ENCODE data around the gene TIMM22.

TIMM22 gene

GRCh38 chr17:980406-981291 lies 16.3 kb upstream of the TIMM22 start:
- Histone ChIP-seq H3K4me1 (ENCODE audit: control insufficient read depth, insufficient read depth, low read length) (peaks cover 9% of the 10 kb centered on the region; the same call in 1 of the 2 replicates), H3K27ac (ENCODE audit: extremely low read depth, low read depth, low read length) (peak overlapping the region; percentile 58; the same call in 1 of the 2 replicates), H3K9me3 (ENCODE audit: control insufficient read depth, insufficient read depth, low read depth, low read length) (no peaks in the 10 kb centered on the region), H3K36me3 (ENCODE audit: control insufficient read depth in 2 of 2, insufficient read depth in 1 of 2, low read length in 2 of 2) (no peaks in the 10 kb centered on the region), H3K4me3 (ENCODE audit: low read depth, low read length) (no peak overlapping the region)
- ChIA-PET POLR2A (interaction anchor here (0.6 to 3.4 kb wide), 23 partner anchors 15 to 837 kb away, joined by 3 to 33 read pairs (median 6); partner anchors contain the start of genes GLOD4, MRM3, TIMM22 and VPS53), CTCF (interaction anchor here (0.6 to 5.2 kb wide), 68 partner anchors 9 to 815 kb away, joined by 3 to 173 read pairs (median 4); partner anchors contain the start of genes GEMIN4, GLOD4, MRM3 and TIMM22)
- TF ChIP-seq MZF1 (tag by site-specific recombination; IDR thresholded peaks at IDR 0.05; ENCODE audit: borderline replicate concordance): no peak
- TF ChIP-seq ZNF548 (tag by site-specific recombination; IDR thresholded peaks at IDR 0.05): no peak
- no peak for TF ChIP-seq ZNF658 (tag by site-specific recombination; IDR thresholded peaks at IDR 0.05)
- no peak for TF ChIP-seq ZBTB48 (tag by site-specific recombination; IDR thresholded peaks at IDR 0.05)
- no peak for TF ChIP-seq ZNF544 (tag by site-specific recombination; IDR thresholded peaks at IDR 0.05)
- TF ChIP-seq PRDM6 (tag by site-specific recombination; IDR thresholded peaks at IDR 0.05): no peak
- peak; percentile 54; the same call in 1 of the 2 replicates for TF ChIP-seq ZBTB17 (tag by site-specific recombination; IDR thresholded peaks at IDR 0.05)
- no peak for TF ChIP-seq SETDB1 (IDR thresholded peaks at IDR 0.05; ENCODE audit: insufficient read length, low read length)
- no peak for TF ChIP-seq ZNF433 (tag by site-specific recombination; IDR thresholded peaks at IDR 0.05; ENCODE audit: low read depth)
- no peak for TF ChIP-seq ZNF501 (tag by site-specific recombination; IDR thresholded peaks at IDR 0.05)
- TF ChIP-seq REPIN1 (tag by site-specific recombination; IDR thresholded peaks at IDR 0.05; ENCODE audit: low read depth): no peak
- no peak for TF ChIP-seq KLF7 (tag by site-specific recombination; IDR thresholded peaks at IDR 0.05; ENCODE audit: borderline replicate concordance)
- no peak for TF ChIP-seq BCL11A (tag by site-specific recombination; IDR thresholded peaks at IDR 0.05; ENCODE audit: low read depth)
- no peak for TF ChIP-seq GLIS1 (tag by site-specific recombination; IDR thresholded peaks at IDR 0.05)
- TF ChIP-seq ZNF366 (tag by site-specific recombination; conservative IDR thresholded peaks at IDR 0.05): 0 out of 2 replicates have a peak, but pooled peaks have one; percentile 26
- TF ChIP-seq BCL6B (tag by site-specific recombination; IDR thresholded peaks at IDR 0.05): no peak
- TF ChIP-seq ZNF449 (tag by site-specific recombination; IDR thresholded peaks at IDR 0.05): no peak
- TF ChIP-seq ZBTB1 (tag by site-specific recombination; IDR thresholded peaks at IDR 0.05): no peak
- TF ChIP-seq ZNF211 (tag by site-specific recombination; IDR thresholded peaks at IDR 0.05; ENCODE audit: low read depth): no peak
- no peak for TF ChIP-seq ZNF645 (tag by site-specific recombination; IDR thresholded peaks at IDR 0.05)
- no peak for TF ChIP-seq ZNF624 (tag by site-specific recombination; IDR thresholded peaks at IDR 0.05)
- TF ChIP-seq ZNF175 (tag by site-specific recombination; IDR thresholded peaks at IDR 0.05): no peak
- no peak for TF ChIP-seq ZNF837 (tag by site-specific recombination; IDR thresholded peaks at IDR 0.05)
- TF ChIP-seq OVOL3 (tag by site-specific recombination; IDR thresholded peaks at IDR 0.05): no peak
- TF ChIP-seq ZNF529 (tag by site-specific recombination; IDR thresholded peaks at IDR 0.05; ENCODE audit: insufficient replicate concordance): no peak
- TF ChIP-seq ZNF138 (tag by site-specific recombination; IDR thresholded peaks at IDR 0.05; ENCODE audit: borderline replicate concordance): no peak
- no peak for TF ChIP-seq ZNF777 (tag by site-specific recombination; IDR thresholded peaks at IDR 0.05; ENCODE audit: borderline replicate concordance)
- TF ChIP-seq ZNF292 (tag by site-specific recombination; IDR thresholded peaks at IDR 0.05; ENCODE audit: borderline replicate concordance, low read depth): no peak
- TF ChIP-seq ZNF391 (tag by site-specific recombination; IDR thresholded peaks at IDR 0.05; ENCODE audit: borderline replicate concordance, low read depth): no peak
- no peak for TF ChIP-seq ZNF843 (tag by site-specific recombination; IDR thresholded peaks at IDR 0.05)
- no peak for TF ChIP-seq ZNF596 (tag by site-specific recombination; IDR thresholded peaks at IDR 0.05)
- TF ChIP-seq ZNF530 (tag by site-specific recombination; IDR thresholded peaks at IDR 0.05; ENCODE audit: low read depth): no peak
- TF ChIP-seq ZIC2 (tag by site-specific recombination; IDR thresholded peaks at IDR 0.05): no peak
- TF ChIP-seq ZNF266 (tag by site-specific recombination; IDR thresholded peaks at IDR 0.05; ENCODE audit: low read depth): no peak

All from HEK293 (cell line).